ENCODE measurements around the gene EIF3A. TPM values are rescaled to one million over a fixed set of nuclear protein-coding genes. Genes with fewer than 3 reads are reported as not detected.

The EIF3A gene
- total and polyA plus RNA-seq, 8 donors: 37.3 to 156 (median 89.8) TPM

DNA sequence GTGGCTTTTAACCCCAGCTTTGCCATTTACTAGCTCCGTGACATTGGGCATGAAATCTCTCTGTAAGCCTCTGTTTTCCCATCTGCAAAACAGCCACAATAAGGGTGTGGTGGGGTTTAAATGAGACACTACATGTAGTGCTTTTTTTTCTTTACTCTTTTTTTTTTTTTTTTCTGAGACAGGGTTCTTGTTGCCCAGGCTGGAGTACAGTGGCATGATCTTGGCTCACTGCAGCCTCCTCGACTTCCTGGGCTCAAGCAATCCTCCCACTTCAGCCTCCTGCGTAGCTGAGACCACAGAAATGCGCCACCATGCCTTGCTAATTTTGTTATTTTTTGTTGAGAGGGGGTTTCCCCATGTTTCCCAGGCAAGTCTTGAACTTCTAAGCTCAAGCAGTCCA, 15.0 kb upstream of the EIF3A start:
- Histone ChIP-seq H3K4me1 (peaks cover 0 to 18% (median 1%) of the 10 kb centered on the region in 4 donors), H3K36me3 (no peaks in the 10 kb centered on the region), H3K27me3 (no peaks in the 10 kb centered on the region), H3K9me3 (no peaks in the 10 kb centered on the region), H3K4me3 (no peak overlapping the region), H3K27ac (no peak overlapping the region)
- intact Hi-C loops (cut with DNase I; ENCODE audit: low total_unique reads): no loop called here
- peak in 1 of 2 donors; percentile 9 for DNase-seq
- TF ChIP-seq POLR2A (IDR thresholded peaks at IDR 0.05) (no peak), EP300 (IDR thresholded peaks at IDR 0.05) (no peak), POLR2AphosphoS5 (IDR thresholded peaks at IDR 0.05) (no peak)
- TF ChIP-seq, protein P1, sequence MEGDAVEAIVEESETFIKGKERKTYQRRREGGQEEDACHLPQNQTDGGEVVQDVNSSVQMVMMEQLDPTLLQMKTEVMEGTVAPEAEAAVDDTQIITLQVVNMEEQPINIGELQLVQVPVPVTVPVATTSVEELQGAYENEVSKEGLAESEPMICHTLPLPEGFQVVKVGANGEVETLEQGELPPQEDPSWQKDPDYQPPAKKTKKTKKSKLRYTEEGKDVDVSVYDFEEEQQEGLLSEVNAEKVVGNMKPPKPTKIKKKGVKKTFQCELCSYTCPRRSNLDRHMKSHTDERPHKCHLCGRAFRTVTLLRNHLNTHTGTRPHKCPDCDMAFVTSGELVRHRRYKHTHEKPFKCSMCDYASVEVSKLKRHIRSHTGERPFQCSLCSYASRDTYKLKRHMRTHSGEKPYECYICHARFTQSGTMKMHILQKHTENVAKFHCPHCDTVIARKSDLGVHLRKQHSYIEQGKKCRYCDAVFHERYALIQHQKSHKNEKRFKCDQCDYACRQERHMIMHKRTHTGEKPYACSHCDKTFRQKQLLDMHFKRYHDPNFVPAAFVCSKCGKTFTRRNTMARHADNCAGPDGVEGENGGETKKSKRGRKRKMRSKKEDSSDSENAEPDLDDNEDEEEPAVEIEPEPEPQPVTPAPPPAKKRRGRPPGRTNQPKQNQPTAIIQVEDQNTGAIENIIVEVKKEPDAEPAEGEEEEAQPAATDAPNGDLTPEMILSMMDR (IDR thresholded peaks at IDR 0.05): no peak
- WGBS, 5 donors: 74 to 89% (median 80%) methylated on average over 4 of the region's 4 CpGs

- H3K27ac ChIP-seq: peak overlapping the region; percentile 40 to 64 (median 51)
- no peaks in the 10 kb centered on the region for H3K27me3 ChIP-seq
- intact Hi-C loops (cut with DNase I; ENCODE audit: low total_unique reads): no loop called here
- peak; percentile 35 to 83 for DNase-seq
- WGBS, 5 donors: 19 to 58% (median 33%) methylated on average over 5 of the region's 5 CpGs
- H3K36me3 ChIP-seq: no peaks in the 10 kb centered on the region
- peaks cover 0 to 15% (median 3%) of the 10 kb centered on the region in 4 donors for H3K4me1 ChIP-seq
- H3K4me3 ChIP-seq: no peak overlapping the region
- H3K9me3 ChIP-seq: no peaks in the 10 kb centered on the region
- TF ChIP-seq POLR2AphosphoS5 (IDR thresholded peaks at IDR 0.05) (peak in 2 of 3 donors; percentile 16 to 71), EP300 (IDR thresholded peaks at IDR 0.05) (no peak), POLR2A (IDR thresholded peaks at IDR 0.05) (no peak)
These were observed 10.4 kb upstream of the EIF3A start for GRCh38 chr10:119090968-119091367.

DNA sequence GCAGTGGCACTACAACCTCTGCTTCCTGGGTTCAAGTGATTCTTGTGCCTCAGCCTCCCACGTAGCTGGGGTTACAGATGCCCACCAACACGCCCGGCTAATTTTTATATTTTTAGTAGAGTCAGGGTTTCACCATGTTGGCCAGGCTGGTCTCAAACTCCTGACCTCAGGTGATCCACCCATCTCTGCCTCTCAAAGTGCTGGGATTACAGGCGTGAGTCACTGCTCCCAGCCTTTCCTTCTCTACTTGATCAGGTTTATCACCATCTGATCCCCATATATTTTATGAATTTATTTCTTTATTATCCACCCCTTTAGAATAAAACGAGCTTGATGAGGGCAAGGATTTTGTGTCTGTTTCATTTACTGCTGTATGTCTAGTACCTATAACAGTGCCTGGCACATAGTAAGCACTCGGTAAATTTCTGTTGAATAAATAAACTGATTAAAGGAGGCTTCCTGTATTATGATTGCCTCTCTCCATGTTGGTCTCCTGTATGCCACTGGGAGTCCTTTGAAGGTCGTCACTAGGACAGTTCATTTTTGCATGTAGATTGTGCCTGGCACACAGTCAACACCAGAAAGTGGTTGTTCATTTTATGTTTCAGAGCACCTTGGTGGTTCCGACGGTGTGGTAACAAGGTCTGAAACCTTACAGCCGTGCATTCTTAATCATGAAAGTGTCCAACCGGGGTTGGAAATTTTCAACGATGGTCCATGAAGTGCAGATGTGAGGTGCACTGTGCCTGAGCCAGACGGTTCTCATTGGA, 9.6 kb upstream of the EIF3A start:
- intact Hi-C loops (cut with DNase I; ENCODE audit: low total_unique reads): no loop called here
- Histone ChIP-seq H3K27ac (peak overlapping the region; percentile 40 to 64 (median 51)), H3K9me3 (no peaks in the 10 kb centered on the region), H3K4me3 (no peak overlapping the region), H3K27me3 (no peaks in the 10 kb centered on the region), H3K36me3 (no peaks in the 10 kb centered on the region), H3K4me1 (peaks cover 0 to 15% (median 3%) of the 10 kb centered on the region in 4 donors)
- TF ChIP-seq POLR2A (IDR thresholded peaks at IDR 0.05): no peak
- WGBS, 5 donors: 75 to 78% (median 77%) methylated on average over 13 of the region's 13 CpGs
- peak in 1 of 2 donors; percentile 24 for DNase-seq

DNA sequence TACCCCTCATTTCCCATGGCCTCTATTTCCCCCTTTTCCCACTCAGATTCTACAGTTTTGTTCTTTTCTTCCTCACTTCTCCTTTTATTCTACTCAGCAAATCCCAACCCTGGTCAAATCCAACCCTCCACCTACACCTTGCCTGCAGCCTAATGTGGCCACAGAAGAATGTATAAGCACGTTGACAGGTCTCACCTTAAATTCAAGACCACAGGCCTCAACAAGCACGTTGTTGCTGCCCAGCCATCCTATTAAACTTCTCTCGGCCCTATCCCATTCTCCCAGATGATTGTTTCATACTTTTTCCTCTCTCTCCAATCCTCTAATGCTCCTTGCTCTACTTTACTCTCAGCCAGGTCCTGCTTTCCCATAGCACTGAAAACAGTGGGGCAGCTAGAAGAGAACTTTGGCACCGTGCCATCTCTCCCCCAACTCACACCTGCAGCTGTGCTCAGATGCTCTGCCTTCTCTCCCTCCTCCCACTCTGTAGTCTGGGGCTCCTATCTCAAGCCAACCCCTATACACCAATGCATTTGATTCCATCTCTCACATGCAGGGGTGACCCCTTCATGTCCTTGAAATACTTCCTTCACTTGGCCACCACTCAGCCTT, 6.8 kb upstream of the EIF3A start:
- 47 to 59% (median 52%) methylated on average over 4 of the region's 4 CpGs for WGBS, 5 donors
- intact Hi-C loops (cut with DNase I; ENCODE audit: low total_unique reads): no loop called here
- H3K4me3 ChIP-seq: no peak overlapping the region

DNA sequence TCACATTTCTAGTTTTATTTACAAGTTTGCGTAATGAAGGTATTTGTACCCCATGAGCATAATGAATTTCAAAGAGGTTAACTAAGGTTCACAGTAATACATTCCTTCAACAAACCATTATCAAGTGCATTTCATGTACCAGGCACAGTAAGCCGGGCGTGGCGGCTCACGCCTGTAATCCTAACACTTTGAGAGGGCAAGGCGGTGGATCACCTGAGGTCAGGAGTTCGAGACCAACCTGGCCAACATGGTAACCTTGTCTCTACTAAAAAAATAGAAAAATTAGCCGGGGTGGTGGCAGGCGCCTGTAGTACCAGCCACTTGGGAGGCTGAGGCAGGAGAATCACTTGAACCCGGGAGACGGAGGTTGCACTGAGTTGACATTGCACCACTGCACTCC, 4.3 kb upstream of the EIF3A start:
- WGBS, 5 donors: 72 to 88% (median 82%) methylated on average over 11 of the region's 11 CpGs
- intact Hi-C loops (cut with DNase I; ENCODE audit: low total_unique reads): no loop called here
- peaks cover 0 to 9% (median 6%) of the 10 kb centered on the region in 4 donors for H3K4me1 ChIP-seq
- H3K4me3 ChIP-seq: no peak overlapping the region
- H3K9me3 ChIP-seq: no peaks in the 10 kb centered on the region
- TF ChIP-seq POLR2A (IDR thresholded peaks at IDR 0.05) (no peak), EP300 (IDR thresholded peaks at IDR 0.05) (no peak), POLR2AphosphoS5 (IDR thresholded peaks at IDR 0.05) (no peak)
- TF ChIP-seq, protein P1 (IDR thresholded peaks at IDR 0.05): no peak
- DNase-seq: peak in 1 of 2 donors; percentile 24
- H3K27ac ChIP-seq: no peak overlapping the region
- no peaks in the 10 kb centered on the region for H3K36me3 ChIP-seq
- H3K27me3 ChIP-seq: no peaks in the 10 kb centered on the region

More for the DNA sequence above, 6.8 kb upstream of the EIF3A start:
- no peak for TF ChIP-seq EP300 (IDR thresholded peaks at IDR 0.05)
- peaks cover 0 to 15% (median 3%) of the 10 kb centered on the region in 4 donors for H3K4me1 ChIP-seq
- H3K36me3 ChIP-seq: no peaks in the 10 kb centered on the region
- H3K9me3 ChIP-seq: no peaks in the 10 kb centered on the region
- H3K27ac ChIP-seq: no peak overlapping the region
- no peaks in the 10 kb centered on the region for H3K27me3 ChIP-seq
- DNase-seq: peak; percentile 13 to 26

Data from stomach (tissue), 9 donors.